NT2/D1 (cell line): ENCODE measurements around the gene RBM24.

Experiments used
- DNase-seq: peaks from one replicate; pipeline ENCODE4 v3.0.0-alpha.2; 2011; ENCODE audit warnings: low read depth, low spot score
- H3K27me3 ChIP-seq: 2 replicates; pipeline ENCODE4 v1.6.0; 2011; ENCODE audit warnings: mild to moderate bottlenecking; ENCODE audit not compliant: insufficient read length, insufficient read depth
- H3K36me3 ChIP-seq: 2 replicates; pipeline ENCODE4 v1.6.1; 2011; ENCODE audit warnings: mild to moderate bottlenecking, low read length, mixed read lengths; ENCODE audit not compliant: insufficient read depth, insufficient read length
- H3K4me1 ChIP-seq: 2 replicates; pipeline ENCODE4 v1.5.1; 2011; ENCODE audit not compliant: insufficient read depth, insufficient read length
- H3K4me3 ChIP-seq: 2 replicates; pipeline ENCODE4 v1.5.1; 2011; ENCODE audit warnings: low read depth; ENCODE audit not compliant: insufficient read length
- H3K9ac ChIP-seq: 2 replicates; pipeline ENCODE4 v1.6.0; 2011; ENCODE audit warnings: low read depth; ENCODE audit not compliant: insufficient read length
- H3K9me3 ChIP-seq: 2 replicates; pipeline ENCODE4 v1.5.1; 2011; ENCODE audit warnings: mild to moderate bottlenecking, low read length; ENCODE audit not compliant: insufficient read depth
- SUZ12 ChIP-seq: IDR thresholded peaks from 2 replicates; pipeline ENCODE4 v1.6.1; 2011; ENCODE audit not compliant: insufficient read length, insufficient read depth; ENCODE audit errors: extremely low read depth
- YY1 ChIP-seq: IDR thresholded peaks from 2 replicates; pipeline ENCODE4 v1.6.1; 2011; ENCODE audit not compliant: insufficient read length, insufficient read depth
- ZNF274 ChIP-seq: IDR thresholded peaks from 2 replicates; pipeline ENCODE4 v1.6.1; 2011; ENCODE audit warnings: mild to moderate bottlenecking, low read depth, low read length

The RBM24 gene

DNA sequence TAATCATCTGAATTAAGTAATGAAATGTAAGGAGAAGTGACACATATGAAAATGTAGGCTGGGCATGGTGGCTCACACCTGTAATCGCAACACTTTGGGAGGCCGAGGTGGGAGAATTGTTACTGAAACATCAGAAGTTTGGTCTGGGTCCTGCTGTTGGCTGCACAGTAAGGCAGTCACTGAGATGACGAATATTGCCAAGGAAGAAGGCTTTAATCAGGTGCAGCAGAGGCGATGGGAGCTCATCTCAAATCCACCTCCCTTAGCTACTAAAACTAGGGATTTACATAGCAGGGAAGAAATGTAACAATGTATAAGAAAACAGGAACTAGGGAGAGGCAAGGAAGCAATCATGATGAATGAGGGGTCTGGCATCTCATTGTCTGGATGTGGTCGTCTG, 50.1 kb downstream of the RBM24 start:
- Histone ChIP-seq H3K9me3 (no peaks in the 10 kb centered on the region; the same call in 1 of the 2 replicates), H3K36me3 (no peaks in the 10 kb centered on the region), H3K9ac (no peak overlapping the region), H3K4me3 (no peak overlapping the region), H3K27me3 (no peaks in the 10 kb centered on the region), H3K4me1 (no peaks in the 10 kb centered on the region)
- DNase-seq = no peak
- TF ChIP-seq ZNF274 (no peak), YY1 (no peak), SUZ12 (no peak)

DNA sequence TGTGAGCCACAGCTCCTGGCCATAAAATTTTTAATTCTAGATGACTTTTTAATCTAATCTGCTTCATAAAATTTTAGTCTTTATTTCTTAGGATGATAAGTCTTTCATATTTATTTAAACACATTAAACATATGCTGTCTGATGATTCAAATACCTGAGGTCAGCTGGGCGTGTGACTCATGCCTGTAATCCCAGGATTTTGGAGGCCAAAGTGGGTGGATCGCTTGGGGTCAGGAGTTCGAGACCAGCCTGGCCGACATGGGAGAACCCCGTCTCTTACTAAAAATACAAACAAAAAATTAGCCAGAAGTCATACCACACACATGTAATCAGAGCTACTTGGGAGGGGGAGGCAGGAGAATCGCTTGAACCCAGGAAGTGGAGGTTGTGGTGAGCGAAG, 53.1 kb downstream of the RBM24 start:
- no peaks in the 10 kb centered on the region for H3K27me3 ChIP-seq
- no peak for TF ChIP-seq YY1
- TF ChIP-seq ZNF274 = no peak
- no peak for TF ChIP-seq SUZ12
- no peaks in the 10 kb centered on the region for H3K4me1 ChIP-seq
- no peaks in the 10 kb centered on the region for H3K36me3 ChIP-seq
- H3K9ac ChIP-seq = no peak overlapping the region
- no peaks in the 10 kb centered on the region; the same call in 1 of the 2 replicates for H3K9me3 ChIP-seq
- H3K4me3 ChIP-seq = no peak overlapping the region
- no peak for DNase-seq

DNA sequence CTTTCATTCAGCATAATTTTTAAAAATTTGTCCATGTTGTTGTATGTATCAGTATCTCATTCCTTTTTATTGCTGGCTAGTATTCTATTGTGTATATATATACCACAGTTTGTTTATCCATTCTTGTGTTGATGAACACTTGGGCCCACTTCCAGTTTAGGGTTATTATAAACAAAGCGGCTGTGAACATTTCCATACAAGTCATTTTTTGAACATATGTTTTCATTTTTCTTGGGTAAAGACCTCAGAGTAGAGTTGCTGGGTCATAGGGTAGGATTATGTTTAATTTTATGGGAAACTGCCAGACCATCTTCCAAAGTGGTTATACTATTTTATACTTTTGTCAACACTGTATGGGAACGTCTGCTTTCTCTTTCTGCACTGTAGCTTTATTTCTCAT, 55.3 kb downstream of the RBM24 start:
- Histone ChIP-seq H3K9ac (no peak overlapping the region), H3K9me3 (no peaks in the 10 kb centered on the region; the same call in 1 of the 2 replicates), H3K4me1 (no peaks in the 10 kb centered on the region), H3K27me3 (no peaks in the 10 kb centered on the region), H3K4me3 (no peak overlapping the region), H3K36me3 (no peaks in the 10 kb centered on the region)
- DNase-seq = no peak
- no peak for TF ChIP-seq SUZ12
- no peak for TF ChIP-seq ZNF274
- no peak for TF ChIP-seq YY1

DNA sequence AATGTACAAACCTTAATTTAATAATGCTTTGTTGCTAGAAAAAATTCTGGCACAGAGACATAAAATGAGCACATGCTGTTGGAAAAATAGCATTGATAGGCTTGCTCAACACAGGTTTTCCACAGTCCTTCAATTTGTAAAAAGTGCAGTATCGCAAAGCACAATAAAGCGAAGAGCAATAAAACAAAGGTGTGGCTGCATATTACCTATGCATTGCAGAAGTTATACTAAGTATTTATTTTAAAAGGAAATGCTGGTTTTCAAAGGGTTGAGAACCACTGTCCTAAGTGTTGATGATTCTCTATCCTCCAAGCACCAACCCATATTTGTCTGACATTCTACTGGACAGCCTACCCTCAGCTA, 58.1 kb downstream of the RBM24 start:
- DNase-seq = no peak
- H3K9ac ChIP-seq = no peak overlapping the region
- no peaks in the 10 kb centered on the region; the same call in 1 of the 2 replicates for H3K9me3 ChIP-seq
- no peak overlapping the region for H3K4me3 ChIP-seq
- TF ChIP-seq SUZ12 = no peak
- TF ChIP-seq YY1 = no peak
- no peak for TF ChIP-seq ZNF274
- H3K36me3 ChIP-seq = no peaks in the 10 kb centered on the region
- no peaks in the 10 kb centered on the region for H3K27me3 ChIP-seq
- H3K4me1 ChIP-seq = no peaks in the 10 kb centered on the region

- TF ChIP-seq ZNF274 (no peak), YY1 (no peak), SUZ12 (no peak)
Measured at GRCh38 chr6:17341117-17341805, 60.1 kb downstream of the RBM24 start.

DNA sequence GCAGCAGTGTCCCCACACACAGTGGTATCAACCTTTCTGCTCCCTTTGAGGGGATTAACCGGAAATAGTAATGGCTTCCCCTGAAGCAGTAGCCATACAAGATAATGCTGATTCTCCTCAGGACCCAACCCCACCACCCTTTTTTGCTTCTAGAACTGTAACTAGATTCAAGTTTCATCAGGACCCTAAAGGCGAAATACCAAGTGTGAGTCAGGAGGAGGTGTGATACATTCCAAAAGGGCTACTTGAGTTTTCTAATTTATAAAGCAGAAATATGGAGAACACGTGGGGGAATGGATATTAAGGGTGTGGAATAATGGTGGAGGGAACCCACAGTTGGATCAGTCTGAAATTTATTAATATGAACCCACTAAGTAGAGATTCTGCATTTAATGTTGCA, 60.7 kb downstream of the RBM24 start:
- Histone ChIP-seq H3K4me3 (no peak overlapping the region), H3K9me3 (no peaks in the 10 kb centered on the region; the same call in 1 of the 2 replicates), H3K9ac (no peak overlapping the region), H3K4me1 (no peaks in the 10 kb centered on the region), H3K27me3 (no peaks in the 10 kb centered on the region), H3K36me3 (no peaks in the 10 kb centered on the region)
- TF ChIP-seq YY1 (no peak), SUZ12 (no peak), ZNF274 (no peak)
- DNase-seq = no peak

More at GRCh38 chr6:17341117-17341805, 60.1 kb downstream of the RBM24 start:
- H3K27me3 ChIP-seq = no peaks in the 10 kb centered on the region
- H3K4me3 ChIP-seq = no peak overlapping the region
- no peak overlapping the region for H3K9ac ChIP-seq
- H3K4me1 ChIP-seq = no peaks in the 10 kb centered on the region
- no peaks in the 10 kb centered on the region for H3K36me3 ChIP-seq
- no peak for DNase-seq
- no peaks in the 10 kb centered on the region; the same call in 1 of the 2 replicates for H3K9me3 ChIP-seq

- Histone ChIP-seq H3K27me3 (no peaks in the 10 kb centered on the region), H3K4me3 (no peak overlapping the region), H3K9me3 (no peaks in the 10 kb centered on the region; the same call in 1 of the 2 replicates), H3K4me1 (no peaks in the 10 kb centered on the region), H3K36me3 (no peaks in the 10 kb centered on the region), H3K9ac (no peak overlapping the region)
- TF ChIP-seq SUZ12 (no peak), ZNF274 (no peak), YY1 (no peak)
- DNase-seq = no peak
Measured at GRCh38 chr6:17343215-17343614, 62.1 kb downstream of the RBM24 start.
